K562 (cell line): ENCODE data around the gene MCM7. TPM values are rescaled to one million over a fixed set of nuclear protein-coding genes. Genes with fewer than 3 reads are reported as not detected.

Source experiments
- CHD1 ChIP-seq: fragments of 200-600 bp; sonication (generic); IDR thresholded peaks from one replicate; pipeline ENCODE4 v1.6.1; 2012; ENCODE audit warnings: mild to moderate bottlenecking, moderate library complexity, low read length, inconsistent platforms
- CTBP1 ChIP-seq: fragments of 450-650 bp; IDR thresholded peaks from 2 replicates; pipeline ENCODE4 v1.6.1; 2016; ENCODE audit warnings: borderline replicate concordance
- DACH1 ChIP-seq: fragments of 450-650 bp; IDR thresholded peaks from 2 replicates; pipeline ENCODE4 v1.6.1; 2018; ENCODE audit not compliant: partially characterized antibody
- GABPB1 ChIP-seq: sonication (generic); formaldehyde crosslinking; IDR thresholded peaks from 2 replicates; pipeline ENCODE4 v1.8.0; 2022; ENCODE audit warnings: mild to moderate bottlenecking, missing genetic modification reagents
- HOXB6 ChIP-seq: fragments of 250-450 bp; sonication (Bioruptor Pico); IDR thresholded peaks from 2 replicates; pipeline ENCODE4 v1.5.1; 2022; ENCODE audit warnings: mild to moderate bottlenecking, borderline replicate concordance
- KHSRP ChIP-seq: fragments of 450-650 bp; IDR thresholded peaks from 2 replicates; pipeline ENCODE4 v1.6.1; 2017
- L3MBTL2 ChIP-seq: fragments of 450-650 bp; IDR thresholded peaks from 2 replicates; pipeline ENCODE4 v1.6.1; 2016; ENCODE audit warnings: mild to moderate bottlenecking, moderate library complexity
- MYC ChIP-seq, 2 experiments: fragments of 250-450 bp in 1 of 2; sonication (Bioruptor Pico) in 1 of 2; IDR thresholded peaks; 2 replicates each; pipeline versions ENCODE4 v1.5.1 to v1.6.1; 2012 to 2021; ENCODE audit warnings: low read depth in 2 of 2, borderline replicate concordance in 1 of 2, improper control_type of control experiment in 1 of 2, low read length in 1 of 2, mild to moderate bottlenecking in 1 of 2, moderate library complexity in 1 of 2
- NR2F6 ChIP-seq: fragments of 450-650 bp; formaldehyde crosslinking; IDR thresholded peaks from 2 replicates; pipeline ENCODE4 v1.4.0; 2020; ENCODE audit warnings: mild to moderate bottlenecking
- NUFIP1 ChIP-seq: fragments of 450-650 bp; IDR thresholded peaks from 2 replicates; pipeline ENCODE4 v1.6.1; 2018; ENCODE audit not compliant: partially characterized antibody
- PHF21A ChIP-seq: fragments of 450-650 bp; IDR thresholded peaks from 2 replicates; pipeline ENCODE4 v1.6.1; 2017; ENCODE audit warnings: low read depth, borderline replicate concordance
- RBM15 ChIP-seq: fragments of 200-400 bp; formaldehyde crosslinking; IDR thresholded peaks from 2 replicates; pipeline ENCODE4 v1.6.1; 2018; ENCODE audit warnings: mild to moderate bottlenecking, low read length, moderate library complexity; ENCODE audit not compliant: insufficient read depth
- SETDB1 ChIP-seq: IDR thresholded peaks from one replicate; pipeline ENCODE4 v1.6.1; 2012; ENCODE audit warnings: low read length, control low read depth, inconsistent platforms
- TAL1 ChIP-seq: fragments of 450-650 bp; IDR thresholded peaks from 2 replicates; pipeline ENCODE4 v1.6.1; 2016; ENCODE audit warnings: mild to moderate bottlenecking
- THRAP3 ChIP-seq: fragments of 450-650 bp; IDR thresholded peaks from 2 replicates; pipeline ENCODE4 v1.6.1; 2016; ENCODE audit warnings: mild to moderate bottlenecking, inconsistent platforms, borderline replicate concordance
- YY1 ChIP-seq, 3 experiments: IDR thresholded peaks; 2 replicates each; pipeline ENCODE4 v1.6.1; 2011; ENCODE audit warnings: low read length in 2 of 3, mild to moderate bottlenecking in 2 of 3, moderate library complexity in 2 of 3, borderline replicate concordance in 1 of 3, control low read depth in 1 of 3, low read depth in 1 of 3; ENCODE audit not compliant: insufficient read depth in 3 of 3, insufficient replicate concordance in 2 of 3, control insufficient read depth in 1 of 3, insufficient read length in 1 of 3; ENCODE audit errors: extremely low read depth in 1 of 3
- ZFX ChIP-seq: sonication (generic); formaldehyde crosslinking; IDR thresholded peaks from 2 replicates; pipeline ENCODE4 v1.8.0; 2022; ENCODE audit warnings: mild to moderate bottlenecking, missing genetic modification reagents, moderate library complexity
- ZNF134 ChIP-seq: fragments of 250-450 bp; sonication (Bioruptor Pico); conservative IDR thresholded peaks from 2 replicates; pipeline ENCODE4 v1.4.0; 2020
- ZNF431 ChIP-seq: sonication (generic); formaldehyde crosslinking; IDR thresholded peaks from 2 replicates; pipeline ENCODE4 v1.8.0; 2022; ENCODE audit warnings: mild to moderate bottlenecking, missing genetic modification reagents
- polyA plus RNA-seq, 8 experiments: library from polyadenylated mRNA; depleted of rRNA in 4 of 8; stranded (reverse) in 5 of 8; unstranded in 3 of 8; fragments of >200 nt; fragmentation: Nextera tagmentation in 2 of 8; fragmentation: Illumina TruSeq in 1 of 8; extraction: Ambion mirVana in 2 of 8; extraction: Trizol in 1 of 8; gene quantifications; 2 replicates each; pipeline versions ENCODE4 v1.2.1 to v1.2.3, GENCODE V29; 2011 to 2014; ENCODE audit warnings: inconsistent platforms in 1 of 8, missing spikeins in 1 of 8
- total RNA-seq, 7 experiments: library from RNA; depleted of rRNA in 6 of 7; stranded (reverse); fragments of >200 nt in 6 of 7; fragmentation: Illumina TruSeq in 2 of 7; extraction: Trizol in 2 of 7; gene quantifications; 2 replicates each; pipeline versions ENCODE4 v1.2.1 to v1.2.3, GENCODE V29; 2011 to 2021; ENCODE audit warnings: low replicate concordance in 1 of 7
- TF ChIP-seq, protein P1 (sequence below): fragments of 450-650 bp; IDR thresholded peaks from 2 replicates; pipeline ENCODE4 v1.6.1; 2016; ENCODE audit warnings: borderline replicate concordance

Gene MCM7
- total and polyA plus RNA-seq, 9 of the 15 experiments (the other 6 are each of a cell fraction or from before 2014, with no cell fraction given), result 329 to 856 (median 437) TPM

DNA sequence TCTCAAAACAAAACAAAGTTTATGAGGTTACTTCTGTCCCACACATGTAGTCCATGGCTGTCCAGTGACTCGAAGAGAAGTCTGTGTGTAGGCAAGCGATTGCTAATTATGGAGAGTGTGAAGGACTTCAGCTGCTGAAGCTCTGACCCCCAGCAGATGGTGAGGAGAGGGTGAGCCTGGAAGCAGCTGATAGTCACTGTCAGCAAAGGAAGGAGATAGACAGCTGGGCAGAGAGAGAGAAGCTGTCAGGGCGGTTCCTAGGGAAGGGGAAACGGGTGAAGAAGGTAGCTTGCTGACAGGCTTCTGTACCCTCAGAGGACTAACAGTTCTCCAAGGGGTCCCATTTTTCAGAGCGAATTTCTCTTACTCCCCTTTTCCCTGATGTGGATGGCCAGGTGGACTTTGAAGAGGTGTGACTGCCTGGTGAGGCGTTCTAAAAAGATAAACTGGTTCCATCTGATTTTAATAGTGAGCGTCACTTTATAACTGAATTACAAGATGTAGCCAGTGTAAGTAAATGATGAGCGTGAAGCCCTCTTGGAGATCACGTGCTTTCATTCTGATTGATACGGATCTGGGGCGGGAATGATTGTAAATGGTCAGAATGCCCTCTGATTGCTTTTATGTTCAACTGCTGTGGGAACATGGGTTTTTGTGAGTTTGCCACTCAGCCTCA lies 39.5 kb downstream of the MCM7 start (continued):
- TF ChIP-seq, protein P1, sequence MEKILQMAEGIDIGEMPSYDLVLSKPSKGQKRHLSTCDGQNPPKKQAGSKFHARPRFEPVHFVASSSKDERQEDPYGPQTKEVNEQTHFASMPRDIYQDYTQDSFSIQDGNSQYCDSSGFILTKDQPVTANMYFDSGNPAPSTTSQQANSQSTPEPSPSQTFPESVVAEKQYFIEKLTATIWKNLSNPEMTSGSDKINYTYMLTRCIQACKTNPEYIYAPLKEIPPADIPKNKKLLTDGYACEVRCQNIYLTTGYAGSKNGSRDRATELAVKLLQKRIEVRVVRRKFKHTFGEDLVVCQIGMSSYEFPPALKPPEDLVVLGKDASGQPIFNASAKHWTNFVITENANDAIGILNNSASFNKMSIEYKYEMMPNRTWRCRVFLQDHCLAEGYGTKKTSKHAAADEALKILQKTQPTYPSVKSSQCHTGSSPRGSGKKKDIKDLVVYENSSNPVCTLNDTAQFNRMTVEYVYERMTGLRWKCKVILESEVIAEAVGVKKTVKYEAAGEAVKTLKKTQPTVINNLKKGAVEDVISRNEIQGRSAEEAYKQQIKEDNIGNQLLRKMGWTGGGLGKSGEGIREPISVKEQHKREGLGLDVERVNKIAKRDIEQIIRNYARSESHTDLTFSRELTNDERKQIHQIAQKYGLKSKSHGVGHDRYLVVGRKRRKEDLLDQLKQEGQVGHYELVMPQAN, result peak; percentile 60; the same call in 1 of the 2 replicates
- TF ChIP-seq THRAP3 (no peak), HOXB6 (CRISPR knock-in tag) (no peak), SETDB1 (no peak), RBM15 (no peak), CHD1 (no peak), ZFX (CRISPR knock-in tag) (no peak), NUFIP1 (no peak), CTBP1 (no peak), MYC (IDR thresholded peaks at IDR 0.05; ENCODE audit: low read depth, low read length) (no peak), MYC (CRISPR knock-in tag; IDR thresholded peaks at IDR 0.05; ENCODE audit: borderline replicate concordance, low read depth) (no peak), KHSRP (no peak), YY1 (IDR thresholded peaks at IDR 0.05; ENCODE audit: borderline replicate concordance in 1 of 3, control insufficient read depth in 1 of 3, extremely low read depth in 1 of 3, insufficient read depth in 3 of 3, insufficient read length in 1 of 3, insufficient replicate concordance in 2 of 3, low read depth in 1 of 3, low read length in 2 of 3) (peak in 1 of 3 experiments; percentile 8), ZNF431 (CRISPR knock-in tag) (no peak), DACH1 (peak; percentile 69), PHF21A (no peak), NR2F6 (CRISPR knock-in tag) (no peak), GABPB1 (no peak), L3MBTL2 (no peak), TAL1 (peak; percentile 93), ZNF134 (CRISPR knock-in tag) (no peak)
- TF ChIP-seq, all 486 proteins: peak for 46
